ENCODE data around the gene EGR1.

EGR1 gene

GRCh38 chr5:138439477-138440158 lies 25.7 kb upstream of the EGR1 start:
- TF ChIP-seq CTCF (IDR thresholded peaks at IDR 0.05; ENCODE audit: insufficient read depth, missing control alignments): no peak
- no peak for DNase-seq (ENCODE audit: insufficient read length, low spot score)
- FAIRE-seq: no peak

DNA sequence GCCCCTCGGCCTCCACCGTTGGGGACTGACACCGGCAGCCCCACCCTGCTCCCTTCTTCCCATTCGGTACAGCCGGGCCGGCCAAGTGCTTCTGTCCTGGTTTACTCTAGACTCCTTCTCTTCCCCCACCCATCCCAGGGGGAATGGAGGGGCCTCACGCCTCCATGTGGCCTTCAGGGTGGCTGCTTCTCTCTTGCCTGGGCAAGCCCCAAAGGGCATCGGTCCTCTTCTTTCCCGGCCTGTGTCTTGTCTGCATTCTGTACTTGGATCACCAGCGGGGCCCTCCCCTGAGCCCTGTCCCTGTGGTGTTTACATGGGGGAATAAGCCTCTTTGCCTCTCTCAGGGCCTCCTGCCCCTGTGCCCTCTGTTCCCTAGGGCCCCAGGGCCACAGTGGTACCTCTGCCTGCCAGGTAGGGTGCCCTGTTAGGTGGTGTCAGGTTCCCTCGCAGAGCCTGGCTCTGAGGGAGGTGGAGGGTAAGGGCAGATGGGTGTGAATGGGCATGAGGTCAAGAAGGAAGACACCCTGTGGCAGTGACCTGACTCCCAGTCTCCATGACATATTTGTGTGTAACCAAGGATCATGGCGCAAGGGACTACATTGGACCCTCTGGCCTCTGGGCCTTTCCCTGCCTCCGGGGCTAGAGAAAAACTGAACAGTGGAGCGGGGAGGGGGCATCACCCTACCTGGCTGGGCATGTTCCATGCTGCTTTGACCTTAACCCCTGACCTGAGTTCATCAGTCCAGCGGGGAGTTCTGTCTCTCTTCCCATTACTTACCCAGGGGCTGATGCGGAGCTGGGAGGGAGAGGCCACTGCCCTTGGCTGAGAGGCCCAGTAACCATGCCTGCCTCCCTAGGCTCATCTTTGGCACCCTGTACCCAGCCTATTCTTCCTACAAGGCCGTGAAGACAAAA lies 24.9 kb upstream of the EGR1 start:
- no peak for DNase-seq (ENCODE audit: insufficient read length, low spot score)
- no peak for FAIRE-seq
- no peak for TF ChIP-seq CTCF (IDR thresholded peaks at IDR 0.05; ENCODE audit: insufficient read depth, missing control alignments)

GRCh38 chr5:138441221-138441620 lies 24.1 kb upstream of the EGR1 start:
- DNase-seq (ENCODE audit: insufficient read length, low spot score): no peak
- FAIRE-seq: no peak
- no peak for TF ChIP-seq CTCF (IDR thresholded peaks at IDR 0.05; ENCODE audit: insufficient read depth, missing control alignments)

DNA sequence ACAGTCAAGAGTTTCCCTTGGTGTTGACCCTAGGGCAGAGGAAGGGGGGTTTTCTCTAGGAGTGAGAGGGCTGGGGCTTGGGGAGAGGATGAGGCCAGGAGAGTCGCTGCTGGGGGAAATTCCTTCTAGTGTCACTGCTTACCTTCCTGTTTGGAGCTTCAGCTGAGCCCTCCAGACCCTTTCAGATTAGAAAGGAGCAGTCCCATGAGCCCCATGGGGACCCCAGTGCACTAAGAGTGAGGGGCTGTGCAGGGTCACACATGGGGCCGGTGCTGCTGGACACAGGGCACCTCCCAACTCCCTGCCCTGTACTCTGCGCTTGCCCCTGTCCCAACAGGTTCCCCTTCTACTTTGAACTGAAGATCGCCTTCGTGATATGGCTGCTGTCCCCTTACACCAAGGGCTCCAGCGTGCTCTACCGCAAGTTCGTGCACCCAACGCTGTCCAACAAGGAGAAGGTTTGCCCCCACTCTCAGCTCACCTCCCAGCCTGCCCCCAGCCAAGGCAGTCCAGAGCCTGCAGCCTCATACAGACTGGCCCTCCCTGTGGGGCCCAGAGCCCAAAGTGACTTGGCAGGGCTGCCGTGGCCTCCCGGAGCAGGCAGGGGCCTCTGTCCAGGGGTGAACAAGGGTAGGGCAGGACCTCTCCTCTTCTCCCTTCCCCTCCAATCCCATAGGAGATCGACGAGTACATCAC lies 21.1 kb upstream of the EGR1 start:
- FAIRE-seq (no peak), DNase-seq (ENCODE audit: insufficient read length, low spot score) (no peak)
- no peak for TF ChIP-seq CTCF (IDR thresholded peaks at IDR 0.05; ENCODE audit: insufficient read depth, missing control alignments)

DNA sequence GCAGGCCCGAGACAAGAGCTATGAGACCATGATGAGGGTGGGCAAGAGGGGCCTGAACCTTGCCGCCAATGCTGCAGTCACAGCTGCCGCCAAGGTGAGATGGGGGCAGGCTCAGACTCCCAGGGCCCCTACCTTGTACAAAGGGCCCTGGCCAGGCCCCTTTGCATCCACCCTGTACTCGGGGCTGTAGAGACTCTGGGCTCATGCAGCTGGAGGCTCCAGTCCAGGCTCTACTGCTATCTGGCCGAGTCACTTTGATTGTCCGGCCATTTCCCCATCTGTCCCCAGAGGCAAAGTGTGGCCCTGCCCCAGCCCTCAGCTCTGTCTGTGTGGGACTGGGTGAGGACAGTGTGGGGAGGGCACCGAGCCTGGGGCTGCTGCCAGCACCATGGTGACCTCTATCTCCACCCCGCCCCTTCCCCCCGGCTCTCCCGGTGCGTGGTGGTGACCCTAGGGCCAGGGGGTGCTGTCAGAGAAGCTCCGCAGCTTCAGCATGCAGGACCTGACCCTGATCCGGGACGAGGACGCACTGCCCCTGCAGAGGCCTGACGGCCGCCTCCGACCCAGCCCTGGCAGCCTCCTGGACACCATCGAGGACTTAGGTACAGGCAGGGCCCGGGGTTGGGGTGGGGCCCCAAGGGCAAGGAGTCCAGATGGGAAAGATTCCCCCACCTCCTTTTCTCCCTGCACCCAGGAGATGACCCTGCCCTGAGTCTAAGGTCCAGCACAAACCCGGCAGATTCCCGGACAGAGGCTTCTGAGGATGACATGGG lies 20.3 kb upstream of the EGR1 start:
- no peak for TF ChIP-seq CTCF (IDR thresholded peaks at IDR 0.05; ENCODE audit: insufficient read depth, missing control alignments)
- DNase-seq (ENCODE audit: insufficient read length, low spot score): no peak
- FAIRE-seq: no peak

DNA sequence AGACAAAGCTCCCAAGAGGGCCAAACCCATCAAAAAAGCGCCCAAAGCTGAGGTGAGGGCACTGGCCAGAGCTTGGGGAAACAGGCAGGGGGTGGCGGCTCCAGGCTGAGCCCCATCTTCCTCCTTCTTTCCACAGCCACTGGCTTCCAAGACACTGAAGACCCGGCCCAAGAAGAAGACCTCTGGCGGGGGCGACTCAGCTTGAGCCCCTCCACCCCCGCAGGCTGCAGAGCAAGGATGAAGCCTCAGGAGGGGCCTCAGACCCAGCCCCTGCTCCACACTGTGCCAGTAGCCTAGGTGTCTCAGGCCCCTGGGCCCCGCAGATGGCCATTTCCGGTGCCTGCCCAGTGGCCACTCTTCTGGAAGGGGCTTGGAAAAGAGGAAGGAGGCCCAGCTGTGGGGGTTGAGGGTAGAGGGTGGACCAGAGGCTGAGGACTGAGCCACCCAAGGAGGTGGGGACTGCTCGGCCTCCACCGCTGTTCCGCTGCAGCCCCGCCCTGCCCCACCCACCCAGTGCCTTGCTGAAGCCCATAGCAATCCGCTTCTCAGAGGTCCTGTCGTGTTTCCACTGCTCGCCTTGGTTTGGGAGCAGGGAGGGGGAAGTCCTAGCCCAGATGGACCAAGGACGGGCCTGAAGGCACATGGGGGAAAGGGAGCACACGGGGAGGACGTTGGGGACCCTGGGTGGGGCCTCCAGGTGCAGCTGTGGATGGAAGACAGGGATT lies 19.6 kb upstream of the EGR1 start:
- no peak for DNase-seq (ENCODE audit: insufficient read length, low spot score)
- no peak for FAIRE-seq
- no peak for TF ChIP-seq CTCF (IDR thresholded peaks at IDR 0.05; ENCODE audit: insufficient read depth, missing control alignments)

Measured in D721Med (cell line).